GM12872 (cell line): ENCODE measurements around the gene MPPED2.

Experiments used
- TF ChIP-seq, protein P1 (sequence below): IDR thresholded peaks from 3 replicates; pipeline ENCODE4 v1.5.1; 2011; ENCODE audit warnings: low read depth, mild to moderate bottlenecking, low read length, moderate library complexity; ENCODE audit not compliant: insufficient read depth

The MPPED2 gene

DNA sequence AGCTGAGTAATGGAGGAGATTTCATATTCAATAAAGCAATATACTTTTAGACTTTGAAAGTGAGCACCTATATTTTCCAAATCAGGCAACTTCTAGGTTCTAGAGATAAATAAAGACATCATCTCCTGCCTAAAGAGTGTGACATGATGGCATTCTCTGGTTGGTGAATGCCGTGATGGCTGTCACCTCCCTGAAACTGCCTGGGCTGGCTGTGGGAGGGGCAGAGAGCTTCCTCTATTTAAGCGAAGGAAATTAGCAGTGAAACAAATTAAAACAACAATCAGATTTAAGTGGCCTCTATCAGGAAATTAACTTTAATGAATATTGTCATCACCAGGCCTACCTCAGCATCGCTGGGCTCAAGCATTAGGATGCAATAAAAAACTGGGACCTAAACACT is 149.4 kb downstream of the MPPED2 start:
- TF ChIP-seq, protein P1, sequence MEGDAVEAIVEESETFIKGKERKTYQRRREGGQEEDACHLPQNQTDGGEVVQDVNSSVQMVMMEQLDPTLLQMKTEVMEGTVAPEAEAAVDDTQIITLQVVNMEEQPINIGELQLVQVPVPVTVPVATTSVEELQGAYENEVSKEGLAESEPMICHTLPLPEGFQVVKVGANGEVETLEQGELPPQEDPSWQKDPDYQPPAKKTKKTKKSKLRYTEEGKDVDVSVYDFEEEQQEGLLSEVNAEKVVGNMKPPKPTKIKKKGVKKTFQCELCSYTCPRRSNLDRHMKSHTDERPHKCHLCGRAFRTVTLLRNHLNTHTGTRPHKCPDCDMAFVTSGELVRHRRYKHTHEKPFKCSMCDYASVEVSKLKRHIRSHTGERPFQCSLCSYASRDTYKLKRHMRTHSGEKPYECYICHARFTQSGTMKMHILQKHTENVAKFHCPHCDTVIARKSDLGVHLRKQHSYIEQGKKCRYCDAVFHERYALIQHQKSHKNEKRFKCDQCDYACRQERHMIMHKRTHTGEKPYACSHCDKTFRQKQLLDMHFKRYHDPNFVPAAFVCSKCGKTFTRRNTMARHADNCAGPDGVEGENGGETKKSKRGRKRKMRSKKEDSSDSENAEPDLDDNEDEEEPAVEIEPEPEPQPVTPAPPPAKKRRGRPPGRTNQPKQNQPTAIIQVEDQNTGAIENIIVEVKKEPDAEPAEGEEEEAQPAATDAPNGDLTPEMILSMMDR, result no peak

DNA sequence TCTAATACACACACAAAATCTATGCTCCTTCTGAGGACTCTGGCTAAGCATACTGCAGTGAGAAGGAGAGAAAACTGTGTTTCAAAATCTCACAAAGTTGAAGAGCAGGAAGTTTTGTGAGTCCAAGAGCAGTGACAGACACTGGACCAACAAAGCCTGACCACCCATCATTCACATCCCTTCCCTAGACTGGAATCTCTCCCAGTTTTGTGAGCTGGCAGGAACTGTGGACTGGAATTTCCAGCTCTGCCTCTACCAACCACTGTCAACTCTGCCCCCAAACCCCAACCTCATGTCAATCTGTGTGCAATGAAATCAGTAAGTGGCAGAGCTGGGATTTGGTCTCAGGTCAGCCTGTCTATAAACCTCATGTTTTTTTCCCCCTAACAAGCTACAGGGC is 150.7 kb downstream of the MPPED2 start:
- TF ChIP-seq, protein P1, result no peak

DNA sequence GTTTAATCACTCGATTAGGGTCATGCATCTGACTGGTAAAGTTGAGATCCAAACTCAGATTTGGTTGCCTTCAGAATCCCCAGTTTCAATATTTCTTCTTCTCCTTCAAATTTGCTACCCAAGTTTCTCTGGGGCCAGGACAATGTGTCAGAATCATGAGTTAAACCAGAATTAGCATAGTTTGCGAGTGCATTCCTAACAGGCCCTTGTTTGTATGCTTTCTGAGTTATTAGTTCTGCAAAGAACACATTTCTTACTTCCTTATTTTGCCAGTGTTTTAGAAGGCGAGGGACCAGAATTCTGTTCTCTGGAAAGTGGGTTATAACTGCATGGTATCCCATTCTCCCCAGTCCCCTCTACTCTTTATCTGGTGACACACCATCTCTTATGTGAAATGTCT is 151.3 kb downstream of the MPPED2 start:
- TF ChIP-seq, protein P1, result no peak

DNA sequence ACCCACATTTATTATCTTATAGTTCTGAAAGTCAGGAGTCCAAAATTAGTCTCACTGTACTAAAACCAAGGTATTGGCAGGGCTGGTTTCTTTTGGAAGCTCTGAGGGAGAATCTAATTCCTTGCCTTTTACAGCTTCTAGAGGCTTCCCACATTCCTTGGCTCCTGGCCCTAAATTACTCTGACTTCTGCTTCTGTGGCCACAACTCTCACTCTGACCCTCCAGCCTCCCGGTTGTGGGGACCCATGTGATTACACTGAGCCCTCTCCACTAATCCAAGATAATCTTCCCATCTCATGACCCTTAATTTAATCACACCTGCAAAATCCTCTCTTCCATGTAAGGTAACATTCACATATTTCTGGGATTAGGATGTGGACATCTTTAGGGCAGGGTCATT is 152.3 kb downstream of the MPPED2 start:
- TF ChIP-seq, protein P1, result no peak

DNA sequence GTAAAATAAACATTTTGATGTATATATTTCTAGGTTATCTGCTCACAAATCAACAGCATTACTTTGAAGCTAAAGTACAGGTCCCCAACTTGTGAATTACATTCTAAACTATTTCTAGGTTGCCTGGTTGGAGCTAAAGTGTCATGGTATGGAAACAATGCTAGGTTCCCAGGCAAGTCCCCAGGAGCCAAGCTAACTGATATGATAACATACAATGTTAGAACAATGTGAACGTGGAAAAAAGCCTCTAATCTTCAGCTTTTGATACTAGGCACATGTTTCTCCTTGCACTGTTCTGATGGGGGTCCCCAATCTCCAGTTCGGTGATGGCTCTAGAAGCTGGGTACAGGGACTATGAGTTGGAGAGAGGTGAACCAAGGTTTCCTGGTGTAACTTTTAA is 153.4 kb downstream of the MPPED2 start:
- TF ChIP-seq, protein P1, result no peak

DNA sequence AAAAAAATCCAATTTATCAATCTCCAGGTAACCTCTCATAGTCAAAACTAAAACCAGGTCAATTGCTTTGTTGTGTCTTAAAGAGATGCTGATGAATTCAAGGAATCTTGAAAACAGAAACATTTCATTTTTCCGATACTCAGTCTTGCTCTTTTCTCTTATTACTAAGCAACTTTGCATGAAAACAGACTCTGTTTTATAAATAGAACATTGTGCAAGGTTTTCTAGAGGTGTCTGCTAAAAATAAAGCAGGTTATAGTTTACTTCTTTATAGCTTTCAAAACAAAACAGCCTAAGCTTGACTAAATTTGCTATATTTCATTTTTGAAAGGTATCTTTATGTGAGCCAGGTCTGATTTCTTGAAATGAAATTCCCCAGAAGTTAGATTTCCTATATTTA is 154.0 kb downstream of the MPPED2 start:
- TF ChIP-seq, protein P1, result no peak

DNA sequence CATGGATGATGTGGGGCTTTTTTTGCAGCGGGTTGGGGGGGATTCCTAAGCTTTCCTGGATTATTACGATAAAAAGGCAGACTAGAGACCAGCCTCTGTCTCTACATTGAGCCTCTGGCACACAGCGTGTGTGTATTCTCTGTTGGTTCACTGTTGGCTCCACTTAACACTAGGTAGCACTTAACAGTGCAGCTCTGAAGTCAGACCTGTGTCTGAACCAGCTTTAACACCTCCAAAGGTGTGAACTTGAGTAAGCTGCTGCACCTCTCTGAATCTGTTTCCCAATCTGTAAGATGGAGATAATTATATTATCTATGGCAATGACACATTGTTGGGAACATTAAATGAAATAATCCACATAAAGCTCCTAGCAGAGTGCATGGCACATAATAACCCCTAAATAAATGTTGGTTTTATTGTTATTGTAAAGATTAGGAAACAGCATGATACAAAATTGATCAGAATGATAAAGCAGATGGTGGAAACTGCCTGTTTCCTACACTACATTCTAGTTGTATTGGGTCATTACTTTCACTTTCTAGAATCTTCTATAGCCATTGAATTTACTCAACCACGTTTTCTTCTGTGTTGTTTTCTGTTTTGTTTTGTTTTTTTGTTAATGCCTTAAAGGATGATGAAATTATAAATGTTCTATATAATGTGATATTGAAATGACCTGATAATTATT is 154.9 kb downstream of the MPPED2 start:
- TF ChIP-seq, protein P1, result no peak
